Measurements from ENCODE around the gene PPP1R8. TPM values are rescaled to one million over a fixed set of nuclear protein-coding genes. Genes with fewer than 3 reads are reported as not detected.

The PPP1R8 gene
- total and polyA plus RNA-seq, 2 of the 8 experiments (the other 6 are each of a cell fraction or from before 2014, with no cell fraction given), result 33.4 to 51.8 TPM

DNA sequence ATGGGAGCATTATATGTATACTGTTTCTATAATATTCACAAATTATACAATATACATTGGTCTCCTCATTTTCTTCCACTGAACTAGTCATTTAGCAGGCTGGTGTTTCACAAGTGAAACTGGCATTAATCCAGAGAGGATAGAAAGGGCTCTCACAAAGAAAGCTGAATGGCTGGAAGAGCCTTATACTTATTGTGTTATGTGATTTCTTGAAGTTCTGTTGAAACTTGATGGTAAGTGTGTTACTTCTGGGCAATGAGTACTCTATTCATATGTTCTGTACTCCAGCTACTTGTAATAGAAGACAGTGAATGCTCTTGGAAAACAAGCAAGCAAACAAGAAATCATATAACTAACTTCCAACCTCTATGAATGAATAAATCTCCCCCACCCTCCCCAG is 42.7 kb upstream of the PPP1R8 start:
- Histone ChIP-seq H3K23ac (ENCODE audit: insufficient read length) (no peak overlapping the region), H3K79me2 (ENCODE audit: control insufficient read depth in 1 of 2, insufficient read depth in 2 of 2, low read length in 2 of 2) (no peaks in the 10 kb centered on the region), H3K18ac (ENCODE audit: extremely low read depth, low read length) (no peak overlapping the region), H3K14ac (ENCODE audit: insufficient read length) (no peak overlapping the region), H2AFZ (ENCODE audit: low read length) (no peak overlapping the region), H4K5ac (ENCODE audit: insufficient read length, low read depth, low read length) (no peak overlapping the region), H4K91ac (replicated peaks; ENCODE audit: insufficient read length, low read length) (no peak overlapping the region), H2AK5ac (ENCODE audit: low read depth, low read length) (no peak overlapping the region), H3K9me3 (ENCODE audit: insufficient read depth in 2 of 2, low read depth in 1 of 2, low read length in 1 of 2) (no peaks in the 10 kb centered on the region), H3K4me3 (ENCODE audit: extremely low read depth in 1 of 4, insufficient read depth in 2 of 4, low read depth in 3 of 4, low read length in 4 of 4) (no peak overlapping the region), H3K79me1 (ENCODE audit: low read depth, low read length) (no peaks in the 10 kb centered on the region; the same call in 1 of the 2 replicates), H2BK15ac (ENCODE audit: low read length) (no peak overlapping the region), H2BK20ac (ENCODE audit: low read length) (no peak overlapping the region), H3K56ac (replicated peaks; ENCODE audit: insufficient read length, low read depth, low read length) (no peak overlapping the region), H3K4me2 (ENCODE audit: insufficient read depth in 1 of 2, low read depth in 2 of 2, low read length in 2 of 2) (no peak overlapping the region), H2BK5ac (ENCODE audit: low read depth, low read length) (no peak overlapping the region), H3K4ac (replicated peaks; ENCODE audit: insufficient read length, low read depth, low read length) (no peak overlapping the region), H3K9ac (replicated peaks in 1 of 4; ENCODE audit: extremely low read depth in 1 of 4, low read depth in 3 of 4, low read length in 3 of 4) (no peak overlapping the region), H4K8ac (ENCODE audit: extremely low read depth, insufficient read depth, low read length) (no peak overlapping the region), H3K23me2 (ENCODE audit: low read depth, low read length) (no peaks in the 10 kb centered on the region), H2BK120ac (replicated peaks; ENCODE audit: low read depth, low read length) (no peak overlapping the region), H3K27me3 (replicated peaks in 1 of 4; ENCODE audit: control insufficient read depth in 3 of 4, extremely low read depth in 1 of 4, insufficient read depth in 3 of 4, low read length in 3 of 4) (no peaks in the 10 kb centered on the region), H4K20me1 (replicated peaks in 1 of 2; ENCODE audit: control insufficient read depth in 1 of 2, insufficient read depth in 2 of 2, low read length in 2 of 2) (no peaks in the 10 kb centered on the region), H3K36me3 (ENCODE audit: control insufficient read depth in 2 of 4, insufficient read depth in 4 of 4, low read length in 3 of 4) (peaks cover 0 to 5% (median 0%) of the 10 kb centered on the region in 4 experiments; a peak in 2 of 8 replicates), H3K4me1 (replicated peaks in 1 of 4; ENCODE audit: control insufficient read depth in 3 of 4, insufficient read depth in 4 of 4, low read length in 3 of 4) (no peaks in the 10 kb centered on the region), H2BK12ac (ENCODE audit: low read depth, low read length) (no peak overlapping the region), H3K27ac (ENCODE audit: low read depth, low read length) (no peak overlapping the region)
- DNase-seq (ENCODE audit: low read depth in 1 of 2, low spot score in 2 of 2) (no peak), FAIRE-seq (no peak)
- TF ChIP-seq, protein P1, sequence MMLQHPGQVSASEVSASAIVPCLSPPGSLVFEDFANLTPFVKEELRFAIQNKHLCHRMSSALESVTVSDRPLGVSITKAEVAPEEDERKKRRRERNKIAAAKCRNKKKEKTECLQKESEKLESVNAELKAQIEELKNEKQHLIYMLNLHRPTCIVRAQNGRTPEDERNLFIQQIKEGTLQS (IDR thresholded peaks at IDR 0.05; ENCODE audit: insufficient read depth, low read depth, low read length), result no peak
- TF ChIP-seq CBX8 (IDR thresholded peaks at IDR 0.05; ENCODE audit: borderline replicate concordance, low read depth, low read length), result no peak
- no peak for TF ChIP-seq CEBPB (IDR thresholded peaks at IDR 0.05; ENCODE audit: low read depth, low read length)
- TF ChIP-seq RXRA (IDR thresholded peaks at IDR 0.05; ENCODE audit: insufficient read depth, low read depth, low read length), result no peak
- no peak for TF ChIP-seq CTBP2 (IDR thresholded peaks at IDR 0.05; ENCODE audit: borderline replicate concordance, insufficient read depth, insufficient read length, low read length)
- no peak for TF ChIP-seq TBP (IDR thresholded peaks at IDR 0.05; ENCODE audit: low read depth, low read length)
- TF ChIP-seq POLR2A (IDR thresholded peaks at IDR 0.05; ENCODE audit: control extremely low read depth in 1 of 2, low read depth in 2 of 2, low read length in 2 of 2), result no peak
- TF ChIP-seq TEAD4 (IDR thresholded peaks at IDR 0.05; ENCODE audit: low read depth, low read length), result no peak
- no peak for TF ChIP-seq SP1 (IDR thresholded peaks at IDR 0.05; ENCODE audit: low read depth, low read length)
- TF ChIP-seq EGR1 (IDR thresholded peaks at IDR 0.05; ENCODE audit: borderline replicate concordance, low read depth, low read length), result no peak
- TF ChIP-seq SRF (IDR thresholded peaks at IDR 0.05; ENCODE audit: low read depth, low read length), result no peak
- TF ChIP-seq BRCA1 (IDR thresholded peaks at IDR 0.05; ENCODE audit: low read depth, low read length), result no peak
- no peak for TF ChIP-seq YY1 (IDR thresholded peaks at IDR 0.05; ENCODE audit: low read depth, low read length)
- TF ChIP-seq EP300 (IDR thresholded peaks at IDR 0.05; ENCODE audit: borderline replicate concordance in 1 of 2, low read depth in 2 of 2, low read length in 2 of 2), result no peak
- no peak for TF ChIP-seq RNF2 (IDR thresholded peaks at IDR 0.05; ENCODE audit: borderline replicate concordance, low read depth, low read length, missing control alignments, poor library complexity, severe bottlenecking)
- POLR2A ChIA-PET (ENCODE audit: partially characterized antibody), result interaction anchor here (0.9 kb wide), 1 partner anchor 42 kb away, joined by 3 read pairs; the partner anchor contains the start of gene PPP1R8
- CTCF ChIA-PET (ENCODE audit: partially characterized antibody), result interaction anchor here (0.6 kb wide), 1 partner anchor 45 kb away, joined by 3 read pairs; no protein-coding TSS in a partner anchor

Measured in H1 (cell line).